ENCODE data around the gene DNAAF1.

Gene DNAAF1

DNA sequence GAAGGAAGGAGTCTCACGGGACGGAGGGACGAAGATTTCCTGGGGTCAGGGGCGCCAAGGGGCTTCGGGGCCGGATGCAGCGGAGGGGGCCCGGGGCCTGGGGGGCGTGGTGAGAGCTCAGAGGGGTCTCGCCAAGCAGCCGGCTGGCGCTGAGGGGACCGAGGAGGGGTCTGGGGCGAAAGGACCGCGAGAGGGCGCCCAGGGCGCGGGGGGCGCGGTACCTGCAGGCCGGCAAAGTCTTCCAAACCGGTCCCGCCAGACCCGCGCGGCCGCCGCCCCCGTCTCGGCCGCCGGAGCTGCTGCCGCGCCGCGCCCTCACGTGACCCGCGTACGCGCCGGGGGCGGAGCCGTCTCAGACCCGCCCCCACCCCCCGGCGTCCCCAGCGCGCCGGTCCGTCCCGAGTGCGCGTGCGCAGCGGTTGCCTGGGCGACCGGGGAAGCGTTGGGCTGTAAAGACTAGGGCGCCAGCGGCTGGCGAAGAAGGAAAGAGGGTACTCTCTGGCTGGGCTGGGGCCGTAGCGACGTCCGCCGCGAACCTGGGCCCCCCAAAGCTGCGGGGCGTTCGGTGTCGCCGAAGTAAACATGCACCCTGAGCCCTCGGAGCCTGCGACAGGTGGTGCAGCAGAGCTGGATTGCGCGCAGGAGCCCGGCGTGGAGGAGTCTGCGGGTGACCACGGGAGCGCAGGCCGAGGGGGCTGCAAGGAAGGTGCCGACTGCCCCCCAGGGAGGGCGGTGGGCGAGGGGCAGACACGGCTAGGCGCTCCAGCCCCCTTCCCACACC lies at the start of gene DNAAF1, which contains the start of gene HSDL1:
Gene DNAAF1 (plus strand): TSS at position 450 of the 781 bp plus-strand sequence. CDS start 133 bp downstream, at position 583.
Gene HSDL1 (minus strand): TSS at position 319 of the 781 bp plus-strand sequence. CDS start 13,856 bp downstream, outside the sequence.
- peak within 1 kb of the TSS; percentile 83 for H3K4me3 ChIP-seq (ENCODE audit: low read depth, low read length)
- DNase-seq (ENCODE audit: low read depth, low spot score) = peak; percentile 79
- TF ChIP-seq, protein P1, sequence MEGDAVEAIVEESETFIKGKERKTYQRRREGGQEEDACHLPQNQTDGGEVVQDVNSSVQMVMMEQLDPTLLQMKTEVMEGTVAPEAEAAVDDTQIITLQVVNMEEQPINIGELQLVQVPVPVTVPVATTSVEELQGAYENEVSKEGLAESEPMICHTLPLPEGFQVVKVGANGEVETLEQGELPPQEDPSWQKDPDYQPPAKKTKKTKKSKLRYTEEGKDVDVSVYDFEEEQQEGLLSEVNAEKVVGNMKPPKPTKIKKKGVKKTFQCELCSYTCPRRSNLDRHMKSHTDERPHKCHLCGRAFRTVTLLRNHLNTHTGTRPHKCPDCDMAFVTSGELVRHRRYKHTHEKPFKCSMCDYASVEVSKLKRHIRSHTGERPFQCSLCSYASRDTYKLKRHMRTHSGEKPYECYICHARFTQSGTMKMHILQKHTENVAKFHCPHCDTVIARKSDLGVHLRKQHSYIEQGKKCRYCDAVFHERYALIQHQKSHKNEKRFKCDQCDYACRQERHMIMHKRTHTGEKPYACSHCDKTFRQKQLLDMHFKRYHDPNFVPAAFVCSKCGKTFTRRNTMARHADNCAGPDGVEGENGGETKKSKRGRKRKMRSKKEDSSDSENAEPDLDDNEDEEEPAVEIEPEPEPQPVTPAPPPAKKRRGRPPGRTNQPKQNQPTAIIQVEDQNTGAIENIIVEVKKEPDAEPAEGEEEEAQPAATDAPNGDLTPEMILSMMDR (IDR thresholded peaks at IDR 0.05; ENCODE audit: low read depth, low read length) = no peak
- in situ Hi-C loops (cut with HindIII; ENCODE audit: low sequenced_read_pairs) = no loop called here

DNA sequence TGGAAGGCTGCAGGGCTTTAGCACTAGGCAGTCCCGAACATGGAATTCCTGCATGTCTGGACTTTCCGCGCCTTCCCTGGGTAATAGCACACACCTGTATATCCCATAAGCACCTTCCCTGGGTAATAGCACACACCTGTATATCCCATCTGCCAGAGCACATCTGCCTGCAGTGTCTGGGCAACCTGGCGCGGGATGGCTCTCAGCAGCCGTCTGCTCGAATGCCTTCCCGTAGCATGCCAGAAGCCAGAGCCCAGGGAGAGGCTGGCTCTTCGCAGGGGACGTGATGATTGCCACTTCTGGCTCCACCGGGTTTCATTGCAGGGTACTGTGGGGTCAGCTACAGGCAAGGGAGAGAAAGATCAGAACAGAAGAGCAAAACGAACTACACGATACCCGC lies 49.6 kb upstream of the DNAAF1 start:
- TF ChIP-seq, protein P1 (IDR thresholded peaks at IDR 0.05; ENCODE audit: low read depth, low read length) = no peak
- no peak overlapping the region for H3K4me3 ChIP-seq (ENCODE audit: low read depth, low read length)
- in situ Hi-C loops (cut with HindIII; ENCODE audit: low sequenced_read_pairs) = no loop called here
- DNase-seq (ENCODE audit: low read depth, low spot score) = no peak

GRCh38 chr16:84096447-84097005 lies 48.6 kb upstream of the DNAAF1 start:
- TF ChIP-seq, protein P1 (IDR thresholded peaks at IDR 0.05; ENCODE audit: low read depth, low read length) = no peak
- H3K4me3 ChIP-seq (ENCODE audit: low read depth, low read length) = no peak overlapping the region
- in situ Hi-C loops (cut with HindIII; ENCODE audit: low sequenced_read_pairs) = no loop called here
- no peak for DNase-seq (ENCODE audit: low read depth, low spot score)

GRCh38 chr16:84098939-84099338 lies 46.2 kb upstream of the DNAAF1 start:
- TF ChIP-seq, protein P1 (IDR thresholded peaks at IDR 0.05; ENCODE audit: low read depth, low read length) = no peak
- H3K4me3 ChIP-seq (ENCODE audit: low read depth, low read length) = no peak overlapping the region
- peak; percentile 38 for DNase-seq (ENCODE audit: low read depth, low spot score)
- in situ Hi-C loops (cut with HindIII; ENCODE audit: low sequenced_read_pairs) = no loop called here

GRCh38 chr16:84103678-84104077 lies 41.4 kb upstream of the DNAAF1 start:
- no peak overlapping the region for H3K4me3 ChIP-seq (ENCODE audit: low read depth, low read length)
- in situ Hi-C loops (cut with HindIII; ENCODE audit: low sequenced_read_pairs) = no loop called here
- TF ChIP-seq, protein P1 (IDR thresholded peaks at IDR 0.05; ENCODE audit: low read depth, low read length) = no peak
- DNase-seq (ENCODE audit: low read depth, low spot score) = no peak

- TF ChIP-seq, protein P1 (IDR thresholded peaks at IDR 0.05; ENCODE audit: low read depth, low read length) = no peak
- no peak for DNase-seq (ENCODE audit: low read depth, low spot score)
- in situ Hi-C loops (cut with HindIII; ENCODE audit: low sequenced_read_pairs) = no loop called here
- H3K4me3 ChIP-seq (ENCODE audit: low read depth, low read length) = no peak overlapping the region
These were observed 40.9 kb upstream of the DNAAF1 start for GRCh38 chr16:84104231-84104630.
